CD4-positive, alpha-beta T cell treated with Interferon alpha-2 for 1 hour (primary cell): ENCODE measurements around the gene MAP4K4.

Experiments used
- DNase-seq, 2 donors: peaks; one replicate each; pipeline ENCODE4 v3.0.0-alpha.2; 2020 to 2022

Gene MAP4K4

GRCh38 chr2:101818531-101819451 lies 121.3 kb downstream of the MAP4K4 start:
- no peak for DNase-seq

GRCh38 chr2:101820519-101820918 lies 123.0 kb downstream of the MAP4K4 start:
- DNase-seq = no peak

- no peak for DNase-seq
Measured at GRCh38 chr2:101821059-101821805, 123.7 kb downstream of the MAP4K4 start.

- DNase-seq = no peak
Measured at GRCh38 chr2:101821828-101822458, 124.4 kb downstream of the MAP4K4 start.

GRCh38 chr2:101823347-101823791 lies 125.9 kb downstream of the MAP4K4 start:
- DNase-seq = peak; percentile 72 to 78

- DNase-seq = no peak
Measured at GRCh38 chr2:101823859-101824258, 126.4 kb downstream of the MAP4K4 start.

GRCh38 chr2:101826716-101827115 lies 129.2 kb downstream of the MAP4K4 start:
- no peak for DNase-seq

GRCh38 chr2:101827246-101827645 lies 129.7 kb downstream of the MAP4K4 start:
- DNase-seq = no peak

- DNase-seq = peak in 1 of 2 donors; percentile 43
Measured at GRCh38 chr2:101828257-101828656, 130.8 kb downstream of the MAP4K4 start.

GRCh38 chr2:101828673-101829334 lies 131.3 kb downstream of the MAP4K4 start:
- no peak for DNase-seq

GRCh38 chr2:101829429-101829828 lies 131.9 kb downstream of the MAP4K4 start:
- DNase-seq = no peak

- no peak for DNase-seq
Measured at GRCh38 chr2:101830146-101830545, 132.6 kb downstream of the MAP4K4 start.

- peak in 1 of 2 donors; percentile 10 for DNase-seq
Measured at GRCh38 chr2:101830555-101830954, 133.0 kb downstream of the MAP4K4 start.

GRCh38 chr2:101831351-101831865 lies 133.9 kb downstream of the MAP4K4 start:
- DNase-seq = peak; percentile 61 to 68

GRCh38 chr2:101832114-101832513 lies 134.6 kb downstream of the MAP4K4 start:
- peak in 1 of 2 donors; percentile 19 for DNase-seq

GRCh38 chr2:101833890-101834523 lies 136.5 kb downstream of the MAP4K4 start:
- no peak for DNase-seq

GRCh38 chr2:101837354-101837753 lies 139.8 kb downstream of the MAP4K4 start:
- no peak for DNase-seq

GRCh38 chr2:101841679-101842327 lies 144.3 kb downstream of the MAP4K4 start:
- DNase-seq = no peak

GRCh38 chr2:101842471-101842870 lies 145.0 kb downstream of the MAP4K4 start:
- DNase-seq = no peak

- DNase-seq = no peak
Measured at GRCh38 chr2:101843048-101843447, 145.5 kb downstream of the MAP4K4 start.

GRCh38 chr2:101843471-101843870 lies 146.0 kb downstream of the MAP4K4 start:
- no peak for DNase-seq
